OCI-LY1 (cell line): ENCODE measurements around the gene PGBD5.
A peak's percentile ranks its signal among the peaks of the same experiment; 100 is the strongest.

Source experiments
- H2AFZ ChIP-seq: fragments of 200-600 bp; sonication (generic), shearing (Covaris generic); 2 replicates; pipeline ENCODE4 v1.6.0; 2014; ENCODE audit warnings: antibody characterized with exemption, mild to moderate bottlenecking, low read length
- H3F3A ChIP-seq: fragments of 200-600 bp; sonication (generic), shearing (Covaris generic); 2 replicates; pipeline ENCODE4 v1.6.0; 2014; ENCODE audit warnings: mild to moderate bottlenecking, antibody characterized with exemption, low read length, moderate library complexity; ENCODE audit not compliant: insufficient read depth
- H3K27ac ChIP-seq: fragments of 200-600 bp; sonication (generic); 2 replicates; pipeline ENCODE4 v1.5.1; 2014; ENCODE audit warnings: low read length, mixed run types, mild to moderate bottlenecking, low read depth; ENCODE audit not compliant: poor library complexity, severe bottlenecking
- H3K27me3 ChIP-seq: fragments of 200-600 bp; sonication (generic); 2 replicates; pipeline ENCODE4 v1.6.0; 2014; ENCODE audit warnings: antibody characterized with exemption, mild to moderate bottlenecking, low read length, moderate library complexity; ENCODE audit not compliant: insufficient read depth
- H3K36me3 ChIP-seq: fragments of 200-600 bp; sonication (generic); 2 replicates; pipeline ENCODE4 v1.6.1; 2014; ENCODE audit warnings: mild to moderate bottlenecking, antibody characterized with exemption, low read length, moderate library complexity, mixed read lengths; ENCODE audit not compliant: insufficient read depth
- H3K4me1 ChIP-seq: fragments of 200-600 bp; sonication (generic); 2 replicates; pipeline ENCODE4 v1.5.1; 2014; ENCODE audit warnings: mild to moderate bottlenecking, low read length, moderate library complexity; ENCODE audit not compliant: insufficient read depth, severe bottlenecking
- H3K4me2 ChIP-seq: fragments of 200-600 bp; sonication (generic), shearing (Covaris generic); 2 replicates; pipeline ENCODE4 v1.6.1; 2014; ENCODE audit warnings: low read length
- H3K4me3 ChIP-seq: fragments of 200-600 bp; sonication (generic); 2 replicates; pipeline ENCODE4 v1.5.1; 2014; ENCODE audit warnings: low read length, low read depth, mild to moderate bottlenecking, mixed read lengths; ENCODE audit not compliant: poor library complexity, severe bottlenecking
- H3K79me2 ChIP-seq: fragments of 200-600 bp; shearing (Covaris generic); 2 replicates; pipeline ENCODE4 v1.6.1; 2016; ENCODE audit warnings: mixed run types, low read length, mixed read lengths; ENCODE audit not compliant: insufficient read depth
- H3K9ac ChIP-seq: fragments of 200-600 bp; sonication (generic), shearing (Covaris generic); 2 replicates; pipeline ENCODE4 v1.6.1; 2014; ENCODE audit warnings: mild to moderate bottlenecking, low read length, mixed read lengths
- H3K9me2 ChIP-seq: fragments of 200-600 bp; sonication (generic), shearing (Covaris generic); 2 replicates; pipeline ENCODE4 v1.6.1; 2014; ENCODE audit warnings: low read depth, mild to moderate bottlenecking, low read length, mixed read lengths
- H3K9me3 ChIP-seq: fragments of 200-600 bp; shearing (Covaris generic); 2 replicates; pipeline ENCODE4 v1.6.1; 2014; ENCODE audit warnings: low read length, mixed read lengths
- H4K20me1 ChIP-seq: fragments of 200-600 bp; sonication (generic), shearing (Covaris generic); 2 replicates; pipeline ENCODE4 v1.6.0; 2016; ENCODE audit warnings: mild to moderate bottlenecking, low read length; ENCODE audit not compliant: insufficient read depth
- CTCF ChIP-seq: fragments of 200-600 bp; sonication (generic), shearing (Covaris generic); IDR thresholded peaks from 2 replicates; pipeline ENCODE4 v1.5.1; 2017; ENCODE audit warnings: mild to moderate bottlenecking, antibody characterized with exemption, low read length, moderate library complexity, mixed read lengths
- EZH2 ChIP-seq: fragments of 200-600 bp; sonication (generic), shearing (Covaris generic); IDR thresholded peaks from 2 replicates; pipeline ENCODE4 v1.8.0; 2017; ENCODE audit warnings: borderline replicate concordance, mixed run types, mild to moderate bottlenecking, antibody characterized with exemption, low read length, moderate library complexity, mixed read lengths

Gene PGBD5

GRCh38 chr1:230427094-230427876 lies 1.2 kb upstream of the PGBD5 start:
- no peak overlapping the region for H3K27ac ChIP-seq
- H3K9ac ChIP-seq, result no peak overlapping the region
- no peak overlapping the region for H2AFZ ChIP-seq
- no peaks in the 10 kb centered on the region for H3F3A ChIP-seq
- no peaks in the 10 kb centered on the region for H3K27me3 ChIP-seq
- no peaks in the 10 kb centered on the region for H3K4me1 ChIP-seq
- no peaks in the 10 kb centered on the region for H4K20me1 ChIP-seq
- H3K36me3 ChIP-seq, result no peaks in the 10 kb centered on the region
- no peak for TF ChIP-seq EZH2
- no peak for TF ChIP-seq CTCF
- H3K9me2 ChIP-seq, result no peaks in the 10 kb centered on the region
- no peaks in the 10 kb centered on the region for H3K9me3 ChIP-seq
- 0 out of 2 replicates have a peak overlapping the region, but pooled peaks have one; percentile 54 for H3K4me2 ChIP-seq
- no peak overlapping the region for H3K4me3 ChIP-seq
- H3K79me2 ChIP-seq, result no peaks in the 10 kb centered on the region

GRCh38 chr1:230425252-230426091 lies 660 bp downstream of the PGBD5 start:
- H3K27me3 ChIP-seq, result no peaks in the 10 kb centered on the region
- H3K36me3 ChIP-seq, result no peaks in the 10 kb centered on the region
- H3F3A ChIP-seq, result no peaks in the 10 kb centered on the region
- H3K9me3 ChIP-seq, result no peaks in the 10 kb centered on the region
- no peak overlapping the region for H3K9ac ChIP-seq
- H3K79me2 ChIP-seq, result no peaks in the 10 kb centered on the region
- H4K20me1 ChIP-seq, result no peaks in the 10 kb centered on the region
- no peaks in the 10 kb centered on the region for H3K9me2 ChIP-seq
- no peak overlapping the region for H2AFZ ChIP-seq
- peak overlapping the region; percentile 41 for H3K4me2 ChIP-seq
- peak overlapping the region; percentile 21 for H3K4me3 ChIP-seq
- no peaks in the 10 kb centered on the region for H3K4me1 ChIP-seq
- TF ChIP-seq EZH2 (no peak), CTCF (no peak)
- H3K27ac ChIP-seq, result no peak overlapping the region

GRCh38 chr1:230424391-230425251 lies 1.5 kb downstream of the PGBD5 start:
- Histone ChIP-seq H3K4me3 (no peak overlapping the region), H3K4me2 (peak overlapping the region; percentile 41; the same call in 1 of the 2 replicates), H3K27me3 (no peaks in the 10 kb centered on the region; the same call in 1 of the 2 replicates), H2AFZ (no peak overlapping the region), H3K79me2 (no peaks in the 10 kb centered on the region), H3F3A (no peaks in the 10 kb centered on the region), H3K27ac (no peak overlapping the region), H3K4me1 (no peaks in the 10 kb centered on the region), H3K36me3 (no peaks in the 10 kb centered on the region), H4K20me1 (no peaks in the 10 kb centered on the region), H3K9me3 (no peaks in the 10 kb centered on the region), H3K9ac (no peak overlapping the region), H3K9me2 (no peaks in the 10 kb centered on the region)
- TF ChIP-seq CTCF (no peak), EZH2 (no peak)
